Left colon (tissue), 2 donors: ENCODE data around the gene PRUNE2. TPM values are rescaled to one million over a fixed set of nuclear protein-coding genes. Genes with fewer than 3 reads are reported as not detected.
A peak's percentile ranks its signal among the peaks of the same experiment; 100 is the strongest.
"Not testable (repeated sequence)": the region's sequence is repeated elsewhere in the genome, so short reads cannot be mapped to it uniquely, and the experiment has no call there.

Source experiments
- ATAC-seq: fragments of 200-7000 bp; cut with Tn5 transposase; one replicate; pipeline ENCODE4 v1.9.1; 2020; ENCODE audit warnings: mild to moderate bottlenecking, moderate library complexity
- DNase-seq, 2 donors: peaks; one replicate each; pipeline ENCODE4 v3.0.0-alpha.2; 2020
- intact Hi-C, 2 donors: fragments of 100-400 bp; cut with DNase I in 1 of 2; cut with micrococcal nuclease in 1 of 2; formaldehyde crosslinking; loops; one replicate each; pipeline versions ENCODE4 v1.11.2 to v1.14.0; 2022; cut with DNase I, micrococcal nuclease
- total RNA-seq, 2 donors: library from RNA; stranded (reverse); fragmentation: NEBNext Ultra II Directional; extraction: Animal tissue kit (Norgen Biotek cat#: 25700); gene quantifications; one replicate each; pipeline ENCODE4 v1.2.1, GENCODE V29; 2021
- donor health status: DM: no; HTN: no; CAD: no.
- donor health status: DM: yes; HTN: yes; CAD: no.

PRUNE2 gene
- total RNA-seq, 2 donors from 2014 or later = 33.6 to 80.5 TPM

DNA sequence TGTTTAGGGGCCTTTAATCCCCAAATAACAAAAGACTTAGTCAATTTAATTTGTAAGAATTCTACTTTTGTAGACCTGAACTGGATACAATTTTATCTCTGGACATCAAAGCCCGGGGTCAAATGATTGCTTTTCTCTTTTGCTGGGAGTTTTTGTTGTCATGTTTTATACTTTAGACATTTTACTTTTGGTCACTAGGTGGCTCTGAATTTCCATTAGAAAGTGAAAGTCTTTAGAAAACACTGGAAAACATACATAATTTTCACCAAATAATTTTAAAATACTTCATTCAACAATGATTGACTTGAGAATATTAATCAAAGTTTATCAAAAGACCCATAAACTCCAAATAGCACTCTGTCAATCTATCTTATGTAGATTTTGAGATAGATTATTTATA, 144.5 kb downstream of the PRUNE2 start:
- intact Hi-C loops = no loop called here
- DNase-seq (no peak), ATAC-seq (no peak)

DNA sequence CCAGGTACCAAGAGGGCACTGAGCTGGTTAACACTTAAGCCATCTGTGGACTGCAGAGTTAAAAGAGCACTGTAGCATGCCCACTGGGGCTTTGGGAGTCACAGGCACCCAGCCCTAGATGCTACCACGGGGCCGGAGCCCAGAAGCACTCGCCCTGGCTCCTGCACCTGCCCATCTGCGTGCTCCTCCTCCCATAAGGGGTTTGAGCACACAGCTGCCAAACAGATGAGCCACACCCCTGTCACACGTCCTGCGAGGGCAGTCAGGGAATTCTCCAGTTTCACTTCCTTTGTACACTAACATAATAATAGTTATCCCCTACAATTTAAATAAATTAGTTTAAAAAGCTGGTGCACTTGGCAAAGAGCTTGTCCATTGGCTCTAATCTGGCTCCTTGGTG, 146.2 kb downstream of the PRUNE2 start:
- peak; percentile 42 to 48 for DNase-seq
- intact Hi-C loops = no loop called here

DNA sequence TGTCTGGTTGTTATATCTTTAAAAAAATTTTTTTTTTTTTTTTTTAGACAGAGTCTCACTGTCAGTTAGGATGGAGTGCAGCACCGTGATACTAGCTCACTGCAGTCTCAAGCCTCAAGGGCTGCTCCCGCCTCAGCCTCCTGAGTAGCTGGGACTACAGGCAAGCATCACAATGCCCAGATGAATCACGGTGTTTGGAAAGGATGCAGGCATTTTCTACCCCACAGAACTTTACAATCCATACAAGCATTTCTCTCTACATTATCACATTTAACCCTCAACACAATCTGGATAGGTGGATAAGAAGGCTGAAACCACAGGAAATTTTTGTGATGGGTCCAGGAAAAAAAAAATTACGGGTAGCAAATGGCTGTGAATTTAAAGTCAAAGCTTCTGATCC, 147.4 kb downstream of the PRUNE2 start:
- intact Hi-C loops = no loop called here
- DNase-seq = no peak
- ATAC-seq = no peak

More for the DNA sequence above, 146.2 kb downstream of the PRUNE2 start:
- peak; percentile 78 for ATAC-seq

DNA sequence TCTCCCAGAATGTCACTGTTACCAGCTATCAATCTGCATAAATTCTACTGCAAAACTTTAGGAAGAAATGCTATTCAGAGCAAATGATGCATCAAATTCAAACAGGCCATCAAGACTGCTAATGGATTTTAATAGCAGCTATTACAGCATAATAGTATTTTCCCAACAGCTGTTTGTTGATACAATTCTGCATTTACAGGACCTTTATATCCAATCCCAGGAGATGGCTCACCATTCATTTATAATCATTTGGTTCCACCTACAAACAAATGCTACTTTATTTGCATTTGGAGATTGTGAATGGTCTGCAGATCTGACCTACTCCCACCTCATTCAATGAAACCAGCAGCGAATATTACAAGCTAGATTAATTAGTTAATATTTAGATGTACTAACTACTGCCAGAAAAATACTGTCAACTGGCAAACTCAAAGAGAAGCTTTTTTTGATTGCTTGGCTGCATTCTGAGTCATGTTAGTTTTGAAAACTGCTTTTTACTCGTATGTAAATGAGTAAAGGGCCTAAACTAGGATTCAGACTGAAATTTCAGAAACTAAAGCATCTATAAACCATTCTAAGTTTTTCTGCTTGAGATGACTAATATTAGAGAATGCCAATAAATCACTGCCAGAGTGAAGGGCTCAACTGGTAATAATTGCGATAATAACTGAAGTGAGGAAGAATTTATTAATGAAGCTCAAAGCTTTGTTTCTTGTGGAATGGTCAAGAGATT, 148.8 kb downstream of the PRUNE2 start:
- DNase-seq (no peak), ATAC-seq (no peak)
- intact Hi-C loops = no loop called here

DNA sequence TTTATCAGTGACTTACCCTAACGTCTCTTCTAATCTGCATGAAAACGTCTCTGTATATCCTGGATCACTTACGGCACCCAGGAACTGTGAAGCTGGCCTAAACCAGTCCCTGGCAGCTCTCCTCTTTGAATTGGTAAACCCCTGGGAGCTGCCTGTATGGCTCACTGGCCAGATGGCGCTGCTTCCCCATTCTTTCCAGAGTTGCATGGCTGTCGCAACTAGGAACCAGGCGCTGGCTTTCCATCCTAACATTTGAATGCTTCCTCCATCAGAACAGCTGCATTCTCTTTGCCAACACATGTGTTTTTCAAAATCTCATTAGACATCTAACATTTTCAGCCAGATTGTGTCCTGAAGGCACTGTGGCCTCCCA, 149.7 kb downstream of the PRUNE2 start:
- DNase-seq = peak; percentile 34 to 53
- peak; percentile 86 for ATAC-seq
- intact Hi-C loops = no loop called here

DNA sequence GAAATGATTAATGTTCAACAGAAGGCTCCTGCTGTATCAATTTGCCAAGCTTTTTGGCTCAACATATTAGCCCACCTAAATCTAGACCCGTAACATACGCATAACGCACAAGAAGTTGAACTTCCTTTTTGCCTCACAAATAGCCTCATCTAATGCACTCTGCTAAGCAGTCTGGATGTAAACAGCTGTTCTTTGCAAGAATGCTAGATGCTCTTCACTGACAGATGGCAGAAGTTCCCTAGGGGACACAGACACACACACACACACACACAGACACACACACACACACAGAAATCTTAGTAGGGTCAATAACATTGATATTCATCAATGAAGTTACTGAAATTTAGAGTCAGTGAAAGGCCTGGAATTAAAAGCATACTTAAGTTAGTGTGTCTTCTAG, 154.9 kb downstream of the PRUNE2 start:
- ATAC-seq (no peak), DNase-seq (no peak)
- intact Hi-C loops = no loop called here

DNA sequence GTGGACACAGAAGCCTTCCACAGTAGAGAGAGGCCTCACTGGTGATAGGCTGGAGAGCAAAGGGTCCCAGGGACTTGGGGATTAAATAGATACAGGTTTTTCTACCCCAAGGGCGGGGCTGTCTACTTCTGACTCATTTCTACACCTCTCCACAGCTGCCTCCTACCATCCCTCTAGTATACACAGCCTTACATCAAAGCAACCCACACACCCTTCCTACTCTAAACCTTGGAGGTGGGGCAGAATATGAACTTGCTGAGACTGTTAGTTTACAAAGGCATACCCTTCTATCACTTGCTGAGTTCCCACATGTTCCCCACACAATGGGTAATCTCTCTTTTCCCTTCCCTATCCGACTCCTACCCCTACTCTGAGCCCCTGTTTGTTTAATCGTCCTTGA, 161.6 kb downstream of the PRUNE2 start:
- no peak for ATAC-seq
- DNase-seq = no peak
- intact Hi-C loops = no loop called here

DNA sequence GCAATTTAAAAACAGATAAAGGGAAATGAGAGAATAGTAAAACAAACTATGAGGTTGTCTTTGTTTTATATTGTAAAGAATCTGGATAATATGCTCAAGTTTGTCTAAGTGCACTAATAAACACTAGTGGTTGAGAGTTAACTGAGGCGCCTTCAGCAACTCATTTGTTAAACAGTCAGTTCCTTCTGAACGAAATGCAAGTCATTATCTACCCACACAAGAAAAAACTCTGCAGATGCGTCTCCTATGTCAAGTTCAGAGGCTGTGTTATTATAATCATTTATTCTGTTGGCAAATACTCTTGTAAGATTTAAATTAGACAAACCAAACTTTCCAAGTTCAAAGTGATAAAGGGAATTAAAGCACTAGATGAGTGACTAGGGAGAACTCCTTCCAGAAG, 162.0 kb downstream of the PRUNE2 start:
- intact Hi-C loops = no loop called here
- ATAC-seq = no peak
- no peak for DNase-seq

DNA sequence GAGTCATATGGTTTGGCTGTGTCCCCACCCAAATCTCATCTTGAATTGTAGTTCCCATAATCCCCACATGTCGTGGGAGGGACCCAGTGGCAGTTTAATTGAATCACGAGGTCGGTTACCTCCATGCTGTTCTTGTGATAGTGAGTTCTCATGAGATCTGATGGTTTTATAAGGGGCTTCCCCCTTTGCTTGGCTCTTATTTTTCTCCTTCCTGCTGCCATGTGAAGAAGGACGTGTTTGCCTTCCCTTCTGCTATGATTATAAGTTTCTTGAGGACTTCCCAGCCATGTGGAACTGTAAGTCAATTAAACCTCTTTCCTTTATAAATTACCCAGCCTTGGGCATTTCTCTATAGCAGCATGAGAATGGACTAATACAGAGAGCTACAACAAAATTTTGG, 163.0 kb downstream of the PRUNE2 start:
- ATAC-seq, intact Hi-C loops, DNase-seq: not testable (repeated sequence)

DNA sequence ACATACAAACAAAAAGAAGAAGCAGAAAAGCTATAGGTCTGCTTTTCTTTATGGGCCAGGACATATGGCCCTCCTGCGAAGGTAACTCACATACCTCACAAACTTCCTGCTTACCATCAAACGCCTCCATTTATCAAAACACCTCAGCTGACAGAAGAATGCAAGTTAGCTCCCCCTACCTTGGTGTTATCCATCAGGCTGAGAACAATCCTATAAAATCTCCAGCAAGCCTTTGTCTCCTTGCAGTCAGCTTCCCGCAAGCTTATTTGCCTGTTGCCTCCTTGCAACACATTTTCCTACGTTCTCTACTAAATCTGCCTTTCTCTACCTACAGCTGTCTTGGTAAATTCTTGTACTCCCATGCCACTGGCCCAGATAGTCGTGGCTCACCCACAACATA, 164.4 kb downstream of the PRUNE2 start:
- intact Hi-C loops = no loop called here
- no peak for DNase-seq
- no peak for ATAC-seq

DNA sequence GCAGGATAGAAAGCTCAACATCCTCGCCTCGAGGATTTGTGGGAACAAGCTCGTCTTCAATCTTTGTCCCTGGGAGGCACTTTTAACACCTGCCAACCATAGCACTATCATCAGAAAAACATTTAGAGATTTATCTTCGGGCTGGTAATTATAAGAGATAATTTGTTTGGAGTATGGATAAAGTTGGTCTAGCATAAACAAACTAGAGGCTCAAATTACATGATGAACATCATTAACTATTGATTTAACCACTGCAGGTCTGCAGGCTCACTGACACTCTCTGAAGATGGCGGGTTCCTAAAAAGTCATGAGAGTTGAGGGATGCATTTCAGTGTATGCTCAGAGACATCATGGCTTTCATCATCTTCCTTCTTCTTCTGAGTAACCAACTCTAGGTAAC, 167.5 kb downstream of the PRUNE2 start:
- DNase-seq (no peak), ATAC-seq (no peak)
- intact Hi-C loops = no loop called here

DNA sequence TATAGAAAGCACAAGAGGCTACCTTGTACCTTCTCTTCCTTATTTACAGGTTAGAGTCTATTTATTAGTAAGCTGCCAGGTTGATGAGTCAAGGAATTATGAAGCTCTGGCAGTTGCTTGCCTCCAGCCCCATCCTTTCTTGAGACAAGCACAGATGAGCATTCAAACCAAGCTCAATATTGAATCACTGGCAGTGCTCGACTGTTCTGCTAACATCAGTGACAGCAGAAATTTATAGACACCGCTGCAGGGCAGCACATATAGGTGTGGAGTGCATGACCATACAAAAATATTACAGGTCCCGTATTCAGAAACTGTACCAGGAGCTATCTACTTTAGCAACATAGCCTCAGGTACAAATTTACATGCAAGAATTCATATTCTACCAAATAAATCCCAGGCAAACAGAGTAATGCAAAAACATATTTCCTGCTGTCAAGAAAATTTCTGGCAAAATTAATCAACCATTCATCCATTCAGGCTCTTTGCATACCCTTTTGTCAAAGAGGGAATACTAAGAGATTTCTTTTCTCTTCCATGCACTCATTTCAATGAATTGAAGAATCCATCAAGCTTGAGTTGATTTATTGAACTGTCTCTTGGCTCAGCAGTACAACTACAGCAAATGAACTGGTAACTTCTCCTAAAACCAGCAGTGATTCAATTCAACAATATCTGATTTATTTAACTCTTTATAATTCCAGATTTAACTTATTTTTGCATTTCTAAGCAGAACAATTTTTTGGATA, 168.6 kb downstream of the PRUNE2 start:
- intact Hi-C loops = no loop called here
- no peak for DNase-seq
- no peak for ATAC-seq

DNA sequence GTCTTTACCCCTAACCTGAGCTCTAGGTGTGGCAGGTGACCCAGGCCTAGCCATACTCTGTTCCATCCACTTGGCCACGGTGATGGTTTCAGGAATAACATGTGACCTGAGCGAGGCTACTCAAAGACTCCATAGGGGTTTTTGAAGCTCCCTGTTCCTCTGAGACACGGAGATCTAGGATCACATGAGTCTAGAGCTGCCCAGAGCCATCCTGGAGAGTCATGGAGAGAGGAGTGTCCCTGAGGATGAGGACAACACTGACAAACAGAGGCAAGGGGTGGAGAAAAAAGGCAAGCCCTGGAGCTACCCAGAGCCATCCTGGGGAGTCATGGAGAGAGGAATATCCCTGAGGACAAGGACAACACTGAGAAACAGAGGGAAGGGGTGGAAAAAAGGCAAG, 171.2 kb downstream of the PRUNE2 start:
- ATAC-seq (no peak), DNase-seq (no peak)
- intact Hi-C loops = no loop called here

DNA sequence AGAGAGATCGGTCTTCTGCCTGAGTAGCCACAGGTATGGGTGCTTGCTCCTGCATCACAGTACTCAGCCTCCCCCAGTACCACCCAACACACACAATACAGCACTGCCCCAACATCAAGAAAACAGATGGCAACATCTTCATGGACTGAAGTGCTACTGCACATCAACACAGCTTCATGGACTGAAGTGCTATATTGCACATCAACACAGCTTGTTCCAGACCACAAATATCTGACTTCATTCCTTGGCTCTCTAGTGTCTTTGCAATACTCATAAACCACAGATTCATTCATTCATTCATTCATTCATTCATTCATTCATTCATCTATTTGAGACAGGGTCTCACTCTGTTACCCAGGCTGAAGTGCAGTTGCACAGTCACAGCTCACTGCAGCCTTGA, 172.8 kb downstream of the PRUNE2 start:
- ATAC-seq = no peak
- no peak for DNase-seq
- intact Hi-C loops = no loop called here

DNA sequence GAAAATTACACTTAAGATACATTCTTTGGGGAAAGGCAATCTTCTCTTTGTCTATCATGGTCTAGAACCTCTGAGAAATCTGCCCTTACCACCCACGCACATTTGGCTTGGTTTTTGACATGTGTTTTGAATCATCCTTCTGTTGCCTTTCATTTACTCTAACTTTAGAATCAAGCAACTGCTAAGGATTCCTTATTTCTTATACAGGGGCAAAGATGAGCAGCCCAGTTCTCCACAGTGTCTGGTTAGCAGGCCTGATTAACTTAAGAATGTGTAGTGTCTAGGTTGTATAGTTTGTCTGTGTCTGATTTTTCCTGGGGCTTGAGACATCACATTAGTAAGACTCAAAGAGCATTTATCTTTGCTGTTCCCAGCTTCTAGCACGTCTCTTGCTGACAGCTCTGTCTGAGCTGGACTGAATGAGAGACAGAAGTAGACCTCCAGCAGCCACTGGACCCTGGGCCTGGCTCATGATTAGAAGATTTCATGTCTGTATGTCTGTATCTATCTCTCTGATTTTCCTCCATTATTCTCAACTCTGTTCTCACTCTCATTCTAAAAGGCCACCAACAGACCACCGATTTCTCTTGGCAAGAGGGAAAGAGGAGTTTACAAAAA, 173.5 kb downstream of the PRUNE2 start:
- ATAC-seq (no peak), DNase-seq (no peak)
- intact Hi-C loops = no loop called here

DNA sequence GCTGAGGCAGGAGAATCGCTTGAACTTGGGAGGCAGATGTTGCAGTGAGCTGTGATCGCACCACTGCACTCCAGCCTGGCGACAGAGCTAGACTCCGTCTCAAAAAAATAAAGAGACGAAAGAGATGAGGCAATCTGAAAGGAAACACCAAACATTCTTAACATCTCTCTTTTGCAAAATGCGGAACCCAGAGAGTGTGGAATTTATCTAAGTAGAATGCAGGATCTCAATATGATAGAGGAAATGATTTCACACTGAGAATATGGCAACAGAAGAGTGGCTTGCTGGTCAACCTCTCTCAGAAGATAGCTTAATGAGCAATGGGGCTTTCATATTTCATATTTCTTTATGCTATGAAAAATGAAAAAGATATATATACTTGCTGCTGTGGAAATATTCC, 175.1 kb downstream of the PRUNE2 start:
- no peak for ATAC-seq
- intact Hi-C loops = no loop called here
- DNase-seq = no peak

DNA sequence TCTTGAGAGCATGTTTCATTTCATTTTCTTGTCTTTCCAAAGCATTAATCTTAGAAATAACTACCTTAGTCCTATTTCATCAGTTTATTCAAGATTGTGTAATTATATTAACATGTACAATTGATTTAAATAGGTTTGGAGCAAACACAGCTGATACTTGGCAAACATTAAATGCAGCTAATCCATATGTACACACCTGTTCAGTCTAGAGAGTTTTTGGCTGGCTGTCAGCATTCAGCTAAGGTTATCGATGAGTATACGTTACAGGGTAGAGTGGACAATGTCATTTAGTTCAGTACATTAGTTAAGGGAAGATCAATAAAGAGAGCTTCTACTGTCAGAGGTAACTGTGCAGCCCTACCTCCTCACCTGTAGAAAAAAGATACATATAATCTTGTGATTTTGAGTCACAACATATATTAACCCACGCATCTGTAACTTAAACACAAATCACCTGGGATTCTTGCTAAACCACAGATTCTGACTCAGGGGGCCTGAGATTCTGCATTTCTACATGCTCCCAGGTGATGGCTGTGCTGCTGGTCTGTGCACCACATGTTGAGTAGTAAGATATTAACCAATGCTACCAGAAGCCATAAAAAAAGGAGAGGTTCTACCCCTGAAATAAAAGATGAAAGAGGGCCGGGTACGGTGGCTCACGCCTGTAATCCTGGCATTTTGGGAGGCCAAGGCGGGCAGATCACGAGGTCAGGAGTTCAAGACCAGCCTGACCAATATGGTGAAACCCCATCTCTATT, 175.8 kb downstream of the PRUNE2 start:
- peak; percentile 64 for ATAC-seq
- DNase-seq = no peak
- intact Hi-C loops = no loop called here

DNA sequence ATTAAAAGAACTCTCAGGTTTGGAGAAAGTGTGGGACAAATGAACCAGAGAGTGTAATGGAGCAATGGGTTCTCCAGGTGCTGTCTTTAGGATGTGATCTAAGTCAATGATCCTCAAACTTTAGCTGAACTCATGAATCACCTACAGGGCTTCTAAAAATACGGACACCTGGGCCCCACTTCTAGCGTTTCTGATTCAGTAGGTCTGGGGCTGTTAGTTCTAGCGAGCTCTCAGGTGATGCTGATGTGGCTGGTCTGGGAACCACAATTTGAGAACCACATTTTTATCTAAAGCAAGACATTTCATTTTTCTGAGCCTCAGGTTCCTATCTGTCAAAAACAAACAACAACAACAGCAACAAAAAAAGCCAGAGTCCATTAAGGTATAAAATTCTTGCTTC, 176.8 kb downstream of the PRUNE2 start:
- DNase-seq (no peak), ATAC-seq (no peak)
- intact Hi-C loops = no loop called here

DNA sequence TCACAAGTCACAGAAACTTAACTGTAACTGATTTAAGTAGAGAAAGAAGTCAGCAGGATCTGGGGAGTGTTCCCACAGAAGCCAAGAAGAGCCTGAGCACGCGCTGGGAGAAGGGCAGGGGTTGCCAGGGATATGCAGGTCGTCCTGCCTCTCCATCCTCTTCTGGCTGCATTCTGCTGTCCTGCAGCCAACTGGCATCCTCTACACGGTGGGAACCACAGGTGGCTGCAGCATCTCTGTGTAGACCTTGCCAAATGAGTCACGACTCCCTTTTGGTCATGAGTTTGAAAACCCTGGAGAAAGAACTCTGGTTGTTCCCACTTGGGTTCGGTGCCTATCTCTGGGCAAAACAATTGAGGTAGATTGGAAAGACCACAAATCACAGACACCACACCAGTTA, 180.0 kb downstream of the PRUNE2 start:
- ATAC-seq (no peak), DNase-seq (no peak)
- intact Hi-C loops = no loop called here
